Stimulated activated CD8-positive, alpha-beta memory T cell treated with anti-CD3 and anti-CD28 coated beads, Interleukin-4, amount 100 ng/mL, for 4 hours (primary cell): ENCODE measurements around the gene S1PR1.

Source experiments
- DNase-seq, 2 donors: peaks; one replicate each; pipeline ENCODE4 v3.0.0-alpha.2; 2020; ENCODE audit warnings: low read depth in 2 of 2, low spot score in 1 of 2

S1PR1 gene

DNA sequence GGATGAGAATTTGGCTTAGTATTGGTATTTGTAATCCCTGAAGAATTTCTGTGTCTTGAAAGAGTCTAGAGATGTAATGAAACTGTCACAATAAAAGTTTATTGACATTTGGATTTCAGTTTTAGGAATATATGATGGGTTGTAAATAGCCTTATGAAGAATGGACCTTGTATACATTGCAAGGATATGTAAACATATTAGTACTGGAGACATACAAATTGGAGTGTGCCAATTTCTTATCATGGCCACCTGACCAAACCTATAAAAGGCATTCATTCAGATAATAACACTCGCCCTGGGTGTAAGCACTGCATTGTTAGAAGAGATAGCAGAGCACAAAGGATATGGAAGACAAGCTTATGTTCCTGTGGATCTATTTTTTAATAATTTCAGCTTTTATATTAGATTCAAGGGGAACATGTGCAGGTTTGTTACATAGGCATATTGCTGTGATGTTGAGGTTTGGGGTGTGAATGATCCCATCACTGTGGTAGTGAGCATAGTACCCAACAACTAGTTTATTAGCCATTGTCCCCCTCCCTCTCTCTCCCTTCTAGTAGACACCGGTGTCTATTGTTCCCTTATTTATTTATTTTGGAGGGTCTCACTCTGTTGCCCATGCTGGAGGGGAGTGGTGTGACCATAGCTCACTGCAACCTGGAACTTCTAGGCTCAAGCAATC, 8.6 kb downstream of the S1PR1 start:
- no peak for DNase-seq

DNA sequence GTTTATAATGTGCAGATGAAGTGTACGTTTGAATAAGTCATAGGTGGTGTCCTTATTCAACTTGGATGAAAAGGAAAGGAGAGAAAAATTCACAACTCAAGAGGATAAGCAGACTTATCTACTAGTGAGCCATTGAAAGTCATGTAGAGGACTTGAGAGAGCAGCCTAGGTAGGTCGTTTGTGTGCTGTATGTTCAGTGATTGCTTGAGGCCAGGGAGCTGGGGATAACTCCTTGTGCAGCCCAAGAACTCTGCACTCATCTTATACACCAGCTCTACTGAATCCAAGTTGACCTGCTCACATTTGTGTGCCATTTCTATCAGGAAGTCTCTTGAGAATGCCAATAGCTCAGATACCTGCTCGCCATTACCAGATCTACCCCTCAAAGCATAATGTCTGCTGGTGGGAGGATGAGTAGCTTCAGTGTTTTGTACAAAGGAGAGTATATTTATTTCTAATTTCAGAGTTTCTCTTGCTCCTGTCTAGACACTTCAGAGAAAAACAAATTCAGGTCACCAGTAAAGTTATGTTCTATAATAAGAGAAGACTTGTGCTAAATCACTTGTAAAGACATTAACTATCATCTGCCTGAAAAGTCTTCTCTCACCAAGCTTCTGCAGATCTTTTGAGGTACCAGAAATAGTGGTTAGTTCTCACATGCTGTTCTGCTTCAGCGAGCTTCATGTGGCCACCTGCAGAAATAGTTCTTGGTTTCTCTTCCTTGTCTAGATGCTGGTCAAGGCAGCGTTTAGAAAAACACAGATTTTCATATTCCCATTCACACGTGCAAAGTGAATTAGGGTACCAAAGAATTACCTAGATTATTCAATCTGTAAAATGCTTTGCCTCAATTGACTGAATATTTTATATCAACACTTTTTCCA, 10.8 kb downstream of the S1PR1 start:
- DNase-seq: no peak

DNA sequence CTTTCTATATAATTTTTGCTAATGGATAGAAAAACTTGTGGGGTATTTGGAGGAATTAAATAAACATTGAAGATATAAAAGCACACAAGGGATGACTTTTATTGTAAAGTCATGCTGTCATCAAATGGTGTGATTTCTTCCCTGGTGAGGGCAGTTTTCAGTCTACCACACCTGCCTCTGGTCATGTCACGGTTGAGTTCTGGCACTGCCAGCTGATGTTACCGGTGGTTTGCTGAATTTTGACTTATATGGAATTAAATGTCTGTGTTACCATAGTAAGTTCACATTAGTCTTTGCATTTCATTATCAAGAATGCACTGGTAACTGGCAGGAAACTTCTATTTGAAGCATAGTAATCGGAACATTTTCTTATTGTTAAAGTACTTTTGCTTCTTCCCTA, 13.4 kb downstream of the S1PR1 start:
- DNase-seq: no peak

DNA sequence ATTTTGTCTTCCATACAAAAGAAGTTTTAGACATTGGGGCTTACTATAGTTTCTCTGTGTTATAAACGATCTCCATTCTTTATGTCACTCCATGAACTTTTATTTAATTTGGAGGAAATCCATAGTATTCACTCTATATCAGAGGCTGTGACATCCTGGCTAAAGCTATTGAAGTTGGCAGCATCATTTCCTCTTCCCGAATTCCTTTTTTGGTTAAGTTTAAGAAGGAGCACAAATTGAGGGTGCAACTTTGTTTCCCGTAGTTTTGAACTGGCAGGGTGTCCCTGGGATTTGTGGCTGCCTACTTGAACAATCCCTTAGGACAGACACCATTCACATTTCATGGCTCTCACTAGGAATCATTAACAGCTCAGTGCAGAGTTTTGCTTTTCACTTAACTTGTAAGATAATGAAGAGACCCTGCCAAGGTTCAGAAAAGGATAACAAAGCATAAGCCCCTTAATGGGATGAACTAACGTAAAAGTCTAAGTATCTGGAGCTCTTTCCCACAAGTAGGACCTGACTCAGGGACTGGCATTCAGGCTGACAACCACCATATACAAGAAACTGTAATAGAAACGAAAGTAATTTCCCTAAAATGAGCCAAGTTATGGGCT, 13.9 kb downstream of the S1PR1 start:
- DNase-seq: no peak

DNA sequence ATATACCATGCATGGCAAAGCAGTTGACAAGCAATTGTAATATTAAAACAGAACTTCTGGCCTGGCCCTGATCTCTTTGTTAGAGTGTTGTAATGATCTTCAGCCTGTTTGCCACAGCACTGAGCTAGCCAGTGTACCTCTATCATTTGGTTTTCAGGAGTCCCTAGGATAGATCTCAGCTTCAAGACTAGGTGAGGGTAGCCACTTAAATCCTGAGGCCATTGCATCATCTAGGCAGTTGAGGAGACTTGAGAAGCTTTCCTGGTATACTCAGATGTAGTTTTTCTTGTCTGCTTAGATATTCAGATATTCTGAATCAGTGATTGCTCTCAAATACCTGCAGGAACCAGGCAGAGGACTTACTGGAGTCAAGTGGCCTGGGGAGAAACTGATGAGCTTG, 14.7 kb downstream of the S1PR1 start:
- DNase-seq: no peak

DNA sequence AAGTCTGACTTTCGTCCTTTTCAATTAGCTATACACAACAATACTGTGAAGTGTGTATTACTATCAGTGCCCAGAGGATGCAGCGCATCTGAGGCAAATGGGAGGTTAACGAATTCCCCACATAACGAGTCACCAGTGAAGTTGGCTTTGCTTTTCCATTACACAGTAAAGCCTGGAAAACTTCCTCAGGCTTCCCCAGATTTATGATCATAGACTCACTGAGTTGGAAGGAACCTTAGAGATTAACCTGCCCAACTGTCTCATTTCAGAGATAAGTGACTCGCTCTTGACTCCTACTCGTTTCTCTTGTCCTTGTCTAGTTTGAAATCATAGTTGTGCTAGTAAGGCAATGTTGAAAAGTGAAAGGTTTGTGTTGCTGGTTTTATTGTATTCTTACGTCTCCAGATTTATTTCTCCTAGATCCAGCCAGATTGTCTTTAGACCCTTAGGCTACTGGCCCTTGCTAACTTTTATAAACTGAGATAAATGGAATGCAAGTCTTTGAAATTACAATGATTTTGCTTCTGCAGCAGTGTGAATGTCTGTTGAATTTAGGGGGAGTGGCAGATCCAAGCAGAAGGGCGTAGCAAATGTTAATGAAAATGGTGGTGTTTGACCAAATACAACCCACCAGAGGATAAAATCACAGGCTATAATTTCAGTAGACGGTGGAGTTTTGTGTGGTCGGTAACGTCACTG, 17.3 kb downstream of the S1PR1 start:
- no peak for DNase-seq

DNA sequence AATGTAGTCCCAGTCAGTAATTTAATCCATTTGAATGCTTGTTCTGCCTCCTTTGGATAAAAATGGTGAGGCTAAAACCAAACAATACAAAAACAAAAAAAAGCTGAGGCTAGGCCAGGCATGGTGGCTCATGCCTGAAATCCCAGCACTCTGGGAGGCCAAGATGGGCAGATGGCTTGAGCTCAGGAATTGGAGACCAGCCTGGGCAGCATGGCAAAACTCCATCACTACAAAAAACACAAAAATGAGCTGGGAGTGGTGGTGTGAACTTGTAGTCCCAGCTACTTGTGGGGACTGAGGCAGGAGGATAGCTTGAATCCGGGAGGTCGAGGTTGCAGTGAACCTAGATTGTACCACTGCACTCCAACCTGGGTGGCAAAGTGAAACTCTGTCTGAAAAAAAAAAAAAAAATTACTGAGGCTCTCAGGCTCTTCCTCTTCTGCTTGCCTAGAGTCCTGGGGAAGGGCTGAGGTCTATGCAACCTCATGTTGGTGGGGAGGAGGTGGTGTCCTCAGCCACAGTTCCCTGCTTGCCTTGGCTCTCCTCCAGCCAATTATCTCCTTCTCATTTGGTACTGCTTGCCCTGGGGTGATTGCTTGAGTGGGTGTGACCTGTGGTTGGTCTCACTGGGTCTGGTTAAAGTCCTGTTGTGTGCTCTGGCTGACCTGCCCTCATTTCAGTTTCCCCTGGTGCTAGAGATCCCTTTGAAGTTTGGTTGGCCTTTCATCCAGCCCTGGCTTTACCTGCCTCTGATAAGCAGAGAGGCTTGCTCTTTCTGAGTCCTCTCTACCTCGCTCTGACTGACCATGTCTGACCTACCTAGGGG, 20.9 kb downstream of the S1PR1 start:
- DNase-seq: no peak

DNA sequence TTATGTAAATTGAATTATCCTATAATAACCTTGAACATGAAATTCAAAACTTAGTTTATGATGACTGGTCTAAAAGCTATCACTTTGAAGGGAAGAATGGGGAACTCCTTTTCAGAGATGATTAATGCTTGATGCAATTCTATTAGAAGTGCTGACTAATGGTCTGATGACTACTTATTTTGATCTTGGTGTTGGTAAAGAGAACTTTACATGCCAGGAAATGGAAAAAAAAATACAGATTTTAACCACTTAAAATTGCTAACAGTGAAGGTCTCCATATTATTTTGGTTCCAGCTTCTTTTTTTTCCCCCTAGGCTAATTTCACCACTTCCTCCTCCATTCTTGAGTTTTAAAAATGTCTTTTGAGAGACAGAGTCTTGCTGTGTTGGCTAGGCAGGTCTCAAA, 22.9 kb downstream of the S1PR1 start:
- no peak for DNase-seq

DNA sequence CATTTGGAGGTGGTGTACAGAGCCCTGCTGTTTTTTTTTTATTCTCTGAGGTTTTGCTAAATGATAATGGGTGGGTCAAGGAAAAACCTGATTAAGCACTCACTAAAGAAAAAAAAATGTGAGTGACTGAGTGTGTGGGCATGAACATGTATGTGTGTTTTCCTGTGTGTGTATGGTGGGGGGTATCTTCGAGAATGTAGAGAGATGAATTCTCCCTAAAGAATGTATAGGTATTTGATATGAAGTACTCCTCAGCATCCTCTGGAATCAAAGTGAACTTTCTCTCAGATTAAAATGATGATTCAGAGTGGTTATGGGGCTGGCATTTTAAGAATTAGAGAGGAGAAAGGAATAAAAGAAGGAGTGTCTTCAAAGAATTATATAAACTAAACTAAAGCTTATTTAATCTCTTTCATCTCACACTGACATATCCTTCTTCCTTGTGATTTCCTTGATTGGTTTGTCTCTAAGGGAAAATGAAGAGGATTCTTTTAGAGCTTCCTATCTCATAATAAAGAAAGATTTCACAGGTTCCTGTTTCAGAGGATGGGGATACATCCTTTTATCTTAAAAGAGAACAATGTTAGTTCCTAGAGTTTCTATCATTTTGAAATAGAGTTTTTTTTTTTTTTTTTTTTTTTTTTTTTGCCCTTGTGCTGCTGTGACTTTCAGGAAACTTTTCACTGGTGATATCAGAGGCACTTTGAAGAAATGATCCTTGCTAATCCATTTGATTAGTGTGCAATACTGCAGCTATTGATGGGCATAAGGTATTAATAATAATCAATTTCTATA, 23.9 kb downstream of the S1PR1 start:
- no peak for DNase-seq

DNA sequence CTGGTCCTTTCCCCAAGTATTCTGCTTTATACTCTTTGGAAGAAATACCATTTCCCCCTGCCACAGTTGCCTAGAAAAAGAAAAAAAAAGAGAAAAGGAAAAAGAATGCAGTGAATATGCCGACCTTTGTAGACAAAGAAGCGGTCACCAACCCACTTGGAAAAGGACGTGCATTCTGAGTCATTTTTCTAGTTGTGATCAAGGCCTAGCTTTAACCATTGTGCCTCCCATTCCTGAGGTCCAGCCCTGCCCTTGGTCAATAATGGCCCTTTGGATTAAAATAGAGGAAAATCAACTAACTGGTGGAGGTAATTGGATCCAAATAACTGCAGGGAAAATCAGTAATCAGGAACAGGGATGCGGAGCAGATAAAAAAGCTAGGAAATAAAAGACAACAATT, 24.8 kb downstream of the S1PR1 start:
- no peak for DNase-seq

DNA sequence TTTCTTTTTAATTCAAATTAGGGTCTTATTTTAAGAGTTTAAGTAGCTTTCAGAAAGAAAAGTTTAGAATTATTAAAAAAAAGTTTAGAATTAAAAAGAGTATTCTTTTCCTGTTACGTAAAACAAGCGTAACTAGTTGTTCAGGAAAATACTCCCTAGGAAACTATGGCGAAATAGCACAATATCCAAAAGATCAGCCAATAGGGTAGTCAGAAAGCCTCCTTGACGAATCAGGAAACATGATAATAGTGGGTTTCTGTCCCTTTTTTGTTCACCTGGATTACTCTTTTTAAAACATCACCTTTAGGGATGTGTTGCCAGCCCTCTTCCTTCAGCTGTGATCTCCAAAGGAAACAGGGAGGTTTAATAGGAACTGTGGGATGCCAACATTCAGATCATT, 25.2 kb downstream of the S1PR1 start:
- no peak for DNase-seq

DNA sequence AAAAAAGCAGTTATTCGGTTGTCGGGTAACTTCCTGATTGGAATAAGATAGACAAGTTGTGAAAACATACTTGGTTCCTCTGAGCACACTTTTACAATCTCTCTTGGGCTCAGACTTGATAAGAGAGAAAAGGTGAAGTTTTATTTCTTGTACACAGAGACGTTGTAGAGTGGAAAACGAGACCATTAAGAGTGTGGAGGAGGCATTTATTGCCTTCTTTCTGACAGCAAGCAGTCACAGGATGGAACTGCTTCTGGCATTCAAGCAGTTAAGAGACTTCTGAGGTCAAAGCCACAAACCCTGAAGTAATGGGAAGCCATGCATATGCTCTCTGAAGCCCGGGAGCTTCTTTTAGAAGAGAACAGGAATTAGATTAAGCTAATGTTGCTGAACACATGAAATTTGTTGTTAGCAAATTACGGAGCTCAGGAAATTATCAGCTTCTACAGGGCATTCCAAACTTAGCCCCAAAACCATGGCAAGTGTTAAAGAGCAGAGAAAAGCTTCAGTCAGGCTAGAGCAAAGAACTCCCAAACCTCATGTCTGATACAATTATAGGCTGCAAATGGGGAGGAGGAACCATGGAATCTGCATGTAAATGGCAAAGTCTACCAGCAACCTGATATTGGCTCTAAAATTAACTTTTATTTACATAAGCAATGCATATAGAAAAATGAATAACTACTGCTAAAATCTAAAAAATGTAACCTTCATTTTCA, 26.0 kb downstream of the S1PR1 start:
- no peak for DNase-seq

DNA sequence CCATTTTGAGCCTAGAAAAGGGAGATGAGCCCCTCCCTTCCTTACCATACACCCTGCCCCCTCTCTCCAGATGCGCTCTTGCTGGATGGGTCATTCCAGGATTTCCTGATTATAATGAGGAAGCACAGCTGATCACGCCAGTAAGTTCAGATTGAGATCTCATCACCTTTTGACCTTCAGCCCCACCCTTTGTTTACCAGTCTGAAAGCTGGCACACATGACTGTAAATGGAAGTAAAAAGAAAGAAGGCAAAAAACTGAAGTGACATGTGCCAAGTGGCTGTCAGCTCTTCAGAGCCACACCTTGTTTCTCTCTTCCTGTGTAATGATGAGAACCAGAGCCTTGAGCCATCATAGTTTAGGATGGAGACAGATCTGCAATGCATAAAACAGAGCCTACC, 27.9 kb downstream of the S1PR1 start:
- no peak for DNase-seq

DNA sequence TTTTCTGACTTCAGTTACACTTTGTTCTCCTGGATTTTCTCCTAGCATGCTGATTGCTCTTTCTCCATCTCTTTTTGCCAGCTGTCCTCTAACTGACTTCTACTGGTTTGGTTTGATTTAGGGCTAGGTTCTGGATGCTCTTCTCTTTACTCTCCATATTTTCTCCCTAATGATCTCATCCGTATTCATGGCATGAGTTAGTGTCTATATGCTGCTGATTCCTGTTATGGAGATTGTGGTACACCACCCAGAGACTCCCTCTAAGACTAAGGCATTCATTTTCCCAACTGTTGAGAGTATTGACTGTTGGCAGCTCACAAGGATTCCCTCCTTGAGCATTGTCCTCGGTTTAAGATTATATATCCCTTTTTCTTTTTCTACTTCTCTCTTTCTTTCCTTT, 28.9 kb downstream of the S1PR1 start:
- no peak for DNase-seq

DNA sequence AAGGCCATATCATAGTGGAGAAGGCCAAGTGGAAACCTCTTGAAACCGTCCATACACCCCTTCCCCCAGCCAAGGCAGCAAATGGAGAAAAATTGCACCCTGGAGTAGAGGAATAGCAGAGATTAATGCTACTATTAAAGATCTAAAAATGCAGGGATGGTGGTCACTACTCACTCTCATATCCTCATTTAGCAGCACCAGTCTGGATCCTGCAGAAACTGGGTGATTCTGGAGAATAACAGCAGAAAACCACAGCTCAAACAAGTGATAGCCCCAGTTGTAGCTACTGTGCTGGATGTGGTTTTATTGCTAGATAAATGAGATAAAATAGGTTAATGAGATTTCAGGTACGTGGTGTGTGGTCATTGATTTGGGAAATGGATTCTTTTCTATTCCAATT, 30.3 kb downstream of the S1PR1 start:
- DNase-seq: no peak

DNA sequence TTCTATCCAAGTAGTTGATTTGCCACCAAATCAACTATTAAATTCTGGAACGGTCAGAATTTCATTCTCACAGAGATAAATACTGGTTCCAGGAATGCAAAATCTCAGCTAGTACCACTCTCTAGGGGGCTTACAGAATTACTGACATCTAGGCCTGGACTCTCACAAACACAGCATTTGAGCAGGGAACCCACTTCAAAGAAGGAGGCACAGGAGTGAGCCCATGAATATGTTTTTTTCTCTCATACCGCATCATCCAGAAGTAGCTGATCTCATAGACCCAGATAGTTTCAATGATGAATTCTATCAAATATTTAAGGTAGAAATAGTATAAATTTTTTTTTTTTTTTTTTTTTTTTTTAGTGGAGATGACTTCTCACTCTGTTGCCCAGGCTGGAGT, 32.1 kb downstream of the S1PR1 start:
- no peak for DNase-seq

DNA sequence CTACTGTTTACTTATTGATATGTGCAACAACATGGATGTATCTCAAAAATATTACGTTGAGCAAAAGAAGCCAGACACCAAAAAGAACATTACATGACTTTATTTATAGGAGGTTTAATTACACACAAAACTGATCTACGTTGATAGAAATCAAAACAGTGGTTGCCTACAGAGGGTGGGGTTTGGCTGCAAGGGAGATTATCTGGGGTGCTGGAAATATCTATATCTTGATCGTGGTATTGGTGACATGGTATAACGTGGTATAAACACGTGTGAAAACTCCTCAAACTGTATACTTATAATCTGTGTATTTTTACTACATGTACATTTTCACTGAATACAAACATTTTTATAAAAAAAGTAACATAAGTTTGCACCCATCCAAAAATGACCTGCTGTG, 38.9 kb downstream of the S1PR1 start:
- DNase-seq: no peak

DNA sequence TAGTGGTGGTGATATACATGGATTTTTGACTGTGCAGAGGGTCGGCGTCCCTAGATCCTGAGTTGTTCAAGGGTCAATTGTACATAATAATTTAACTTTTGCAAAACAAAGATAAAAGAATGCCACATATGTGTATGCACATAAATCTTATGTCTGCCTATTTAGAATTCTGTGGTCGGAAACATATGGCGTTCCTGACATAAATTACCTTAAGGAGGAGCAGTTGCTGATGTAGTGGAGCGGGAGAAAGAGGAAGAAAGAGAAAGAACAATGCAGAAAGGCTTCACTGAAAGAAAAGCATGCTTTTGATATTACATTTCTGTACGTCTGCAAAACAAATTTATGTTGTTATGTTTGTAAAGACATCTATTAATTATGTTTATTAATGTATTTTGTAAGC, 40.0 kb downstream of the S1PR1 start:
- DNase-seq: no peak

DNA sequence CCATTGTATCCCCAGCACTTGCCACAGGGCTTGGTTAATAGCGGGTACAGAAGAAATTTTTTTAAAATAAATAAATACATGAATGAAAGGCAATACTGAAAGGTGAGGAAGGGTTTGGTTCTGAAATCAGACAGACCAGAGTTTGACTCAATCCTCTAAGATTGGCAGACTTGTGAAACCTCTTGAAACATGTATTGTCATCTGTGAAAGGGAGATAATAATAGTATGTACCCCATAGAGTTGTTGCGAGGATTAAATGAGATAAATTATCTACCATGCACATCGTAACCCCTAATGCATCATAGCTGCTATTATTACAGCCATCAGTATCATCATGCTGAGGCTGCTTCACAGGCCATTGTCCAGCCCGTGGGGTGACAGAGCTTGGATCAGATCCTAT, 41.4 kb downstream of the S1PR1 start:
- no peak for DNase-seq
